Left renal cortex interstitium (tissue), 4 donors: ENCODE measurements around the gene TRIM67. TPM values are rescaled to one million over a fixed set of nuclear protein-coding genes. Genes with fewer than 3 reads are reported as not detected.
A peak's percentile ranks its signal among the peaks of the same experiment; 100 is the strongest.

Experiments
- DNase-seq, 4 donors: peaks; one replicate each; pipeline ENCODE4 v3.0.0-alpha.2; 2013; ENCODE audit warnings: low read depth in 4 of 4, low spot score in 2 of 4, missing footprints in 1 of 4
- polyA plus RNA-seq, 4 donors: library from polyadenylated mRNA; unstranded; fragments of 120-200 nt; gene quantifications; one replicate each; pipeline ENCODE4 v1.2.1, GENCODE V29; 2013; ENCODE audit not compliant: insufficient read length in 4 of 4

Gene TRIM67
- polyA plus RNA-seq, 4 donors = 0.09 to 0.17 (median 0.10) TPM

GRCh38 chr1:231226156-231226555 is 64.3 kb downstream of the TRIM67 start:
- DNase-seq = no peak

- no peak for DNase-seq
Observed at GRCh38 chr1:231231511-231231910, 69.7 kb downstream of the TRIM67 start.

GRCh38 chr1:231232870-231233734 is 71.2 kb downstream of the TRIM67 start:
- DNase-seq = no peak

DNA sequence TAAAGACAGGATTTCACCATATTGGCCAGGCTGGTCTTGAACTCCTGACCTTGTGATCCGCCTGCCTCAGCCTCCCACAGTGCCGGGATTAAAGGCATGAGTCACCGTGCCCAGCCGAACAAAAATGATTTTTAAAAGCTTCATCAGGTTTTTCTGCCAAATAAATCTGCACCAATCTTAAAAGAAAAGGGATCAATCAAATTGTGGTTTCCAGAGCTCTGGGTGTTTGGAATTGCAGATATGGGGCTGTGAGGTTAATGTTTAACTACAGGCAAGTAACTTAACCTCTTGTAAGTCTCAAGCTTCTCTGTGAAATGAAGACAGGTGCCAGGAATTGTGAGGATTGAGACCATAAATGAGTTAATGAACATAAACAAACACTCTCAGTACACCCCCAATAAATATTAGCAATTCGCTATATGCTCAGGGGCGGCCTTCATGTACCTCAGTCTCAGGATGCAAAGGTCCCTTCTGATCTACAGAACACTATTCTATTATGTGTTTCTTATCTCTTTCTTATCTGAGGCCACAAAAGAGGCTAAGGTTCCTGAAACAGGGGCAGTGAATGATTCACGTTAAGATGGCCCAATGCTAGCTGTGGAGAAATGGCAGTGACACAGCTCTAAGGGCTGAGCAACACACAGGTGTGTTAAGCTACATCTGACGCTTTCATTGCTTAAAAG is 72.0 kb downstream of the TRIM67 start:
- DNase-seq = no peak

DNA sequence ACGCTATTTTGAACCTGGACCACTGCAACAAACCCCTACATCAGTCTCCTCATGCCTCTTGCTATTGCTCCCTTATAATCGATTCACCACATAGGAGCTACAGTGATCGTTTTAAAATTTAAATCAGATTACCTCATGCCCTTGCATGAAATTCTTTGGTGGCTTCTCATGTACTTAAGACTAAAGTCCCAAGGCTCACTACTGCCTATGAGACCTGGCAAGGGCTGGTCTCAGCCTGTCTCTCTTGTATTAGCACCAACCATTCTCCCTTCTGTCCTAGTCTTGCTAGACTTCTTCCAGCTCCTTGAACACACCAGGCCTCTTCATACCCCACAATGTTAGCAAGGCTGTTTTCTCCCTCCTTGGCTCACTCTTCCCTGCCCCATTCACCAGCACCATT is 72.6 kb downstream of the TRIM67 start:
- DNase-seq = no peak

GRCh38 chr1:231235526-231236207 is 73.8 kb downstream of the TRIM67 start:
- DNase-seq = no peak

DNA sequence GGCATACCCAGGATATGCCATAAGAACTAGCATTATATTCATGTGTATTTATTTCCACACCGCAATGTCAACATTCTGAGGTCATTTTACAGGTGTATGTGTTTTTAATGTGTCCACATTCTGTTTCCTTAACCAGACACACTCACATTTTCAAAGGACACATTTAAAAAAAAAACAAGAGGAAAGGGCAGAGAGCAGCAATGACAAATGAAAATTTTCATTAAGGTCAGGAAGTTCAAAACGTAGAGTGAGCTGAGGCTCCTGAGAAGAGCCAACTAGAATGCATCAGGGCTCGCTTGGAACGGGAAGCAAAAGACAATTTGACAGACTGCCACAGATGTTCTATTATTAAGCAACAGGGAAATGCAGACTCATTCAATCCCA is 74.3 kb downstream of the TRIM67 start:
- no peak for DNase-seq

DNA sequence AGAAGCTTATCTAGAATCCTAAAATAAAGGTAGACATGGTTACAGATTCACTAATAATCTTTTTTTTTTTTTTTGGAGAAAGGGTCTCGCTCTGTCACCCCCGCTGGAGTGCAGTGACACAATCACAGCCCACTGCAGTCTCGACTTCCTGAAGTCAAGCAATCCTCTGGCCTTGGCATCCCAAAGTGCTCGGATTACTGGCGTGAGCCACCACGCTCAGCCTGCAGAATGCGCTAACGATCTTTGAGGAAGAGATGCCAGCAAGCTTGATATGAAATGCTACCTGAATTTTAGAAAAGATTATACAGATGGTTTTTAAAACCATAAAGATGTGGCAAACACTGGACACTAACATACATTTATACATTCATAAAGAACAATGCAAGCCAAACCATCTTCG is 75.1 kb downstream of the TRIM67 start:
- DNase-seq = no peak

DNA sequence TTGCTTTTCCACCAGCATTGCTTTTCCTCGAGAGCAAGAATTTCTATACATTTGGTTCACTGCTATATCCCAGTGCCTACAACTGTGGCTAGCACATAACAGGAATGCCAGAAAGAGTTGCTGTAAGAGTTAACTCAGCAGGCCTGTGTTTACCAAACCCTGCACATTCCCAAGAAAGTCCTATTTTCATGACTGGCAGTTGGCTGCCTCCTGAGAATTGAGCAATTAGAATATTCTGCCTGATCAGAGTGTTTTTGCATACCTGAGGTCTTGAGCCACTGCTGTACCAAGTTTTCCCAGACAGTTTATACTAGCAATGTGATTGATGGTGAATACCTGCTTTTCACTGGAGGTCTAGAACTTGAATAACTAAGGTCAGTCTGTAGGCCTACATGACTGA is 76.4 kb downstream of the TRIM67 start:
- DNase-seq = no peak

- DNase-seq = no peak
Observed at GRCh38 chr1:231240531-231240882, 78.6 kb downstream of the TRIM67 start.

- peak; percentile 68 to 83 (median 73) for DNase-seq
Observed at GRCh38 chr1:231240883-231241735, 79.3 kb downstream of the TRIM67 start, which contains the start of gene GNPAT. Gene GNPAT (plus strand): TSS chr1:231241212. CDS start chr1:231241379, 167 bp downstream.

DNA sequence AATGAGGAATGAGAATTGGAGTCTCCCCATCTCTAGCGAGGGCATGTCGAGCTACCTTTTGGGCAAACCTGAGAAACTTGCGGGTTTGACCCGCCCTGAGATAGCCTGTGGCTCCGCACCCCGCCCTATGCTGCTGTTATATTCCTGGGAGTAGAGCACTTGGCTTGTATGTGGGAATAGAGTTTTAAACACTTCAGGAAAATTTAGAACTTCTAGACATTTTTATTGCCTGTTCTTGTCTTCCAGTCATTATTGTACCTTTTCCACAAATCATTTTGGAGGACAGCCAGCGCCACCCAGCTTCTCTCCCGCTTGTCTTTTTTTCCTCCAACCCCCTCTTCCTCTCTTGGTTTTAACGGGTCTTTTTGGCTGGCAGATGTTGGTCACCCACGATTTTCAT is 79.9 kb downstream of the TRIM67 start:
- DNase-seq = peak in 1 of 4 donors; percentile 27

GRCh38 chr1:231242516-231243198 is 80.8 kb downstream of the TRIM67 start:
- no peak for DNase-seq

GRCh38 chr1:231248778-231249177 is 86.9 kb downstream of the TRIM67 start:
- no peak for DNase-seq

DNA sequence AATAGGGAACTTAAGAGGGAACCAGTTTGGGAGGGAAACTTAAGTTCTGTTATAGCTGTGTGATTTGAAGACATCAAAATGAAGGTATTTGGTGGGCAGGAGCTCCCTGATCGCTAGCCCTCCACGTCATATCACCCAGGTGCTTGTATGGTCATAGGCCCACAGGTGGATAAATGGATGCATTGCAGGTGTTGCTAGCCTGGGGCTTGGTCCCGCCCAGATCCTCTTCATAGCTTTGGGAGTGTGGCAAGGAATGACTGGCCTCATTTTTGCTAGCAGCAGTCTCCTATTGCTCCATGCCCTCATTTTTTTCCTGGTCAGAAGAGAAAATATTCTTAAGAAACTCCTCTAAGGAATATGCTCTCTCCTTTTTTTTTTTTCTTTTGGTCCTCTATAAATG is 90.5 kb downstream of the TRIM67 start:
- no peak for DNase-seq

DNA sequence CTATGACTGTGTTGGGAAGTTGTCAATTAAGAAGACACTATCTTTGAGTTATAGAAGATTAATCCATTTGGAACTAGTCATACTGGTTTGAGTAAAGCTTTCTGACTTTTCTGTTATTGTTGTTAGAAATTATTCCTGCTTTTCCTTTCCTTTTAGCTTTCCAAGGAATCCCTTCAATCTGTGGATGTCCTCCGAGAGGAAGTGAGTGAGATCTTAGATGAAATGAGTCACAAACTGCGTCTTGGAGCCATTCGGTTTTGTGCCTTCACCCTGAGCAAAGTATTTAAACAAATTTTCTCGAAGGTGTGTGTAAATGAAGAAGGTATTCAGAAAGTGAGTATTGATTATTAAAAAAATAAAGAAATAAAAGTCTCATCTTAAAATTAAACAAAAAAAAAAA is 98.5 kb downstream of the TRIM67 start:
- DNase-seq = no peak

- no peak for DNase-seq
Observed at GRCh38 chr1:231264642-231265041, 102.8 kb downstream of the TRIM67 start.

DNA sequence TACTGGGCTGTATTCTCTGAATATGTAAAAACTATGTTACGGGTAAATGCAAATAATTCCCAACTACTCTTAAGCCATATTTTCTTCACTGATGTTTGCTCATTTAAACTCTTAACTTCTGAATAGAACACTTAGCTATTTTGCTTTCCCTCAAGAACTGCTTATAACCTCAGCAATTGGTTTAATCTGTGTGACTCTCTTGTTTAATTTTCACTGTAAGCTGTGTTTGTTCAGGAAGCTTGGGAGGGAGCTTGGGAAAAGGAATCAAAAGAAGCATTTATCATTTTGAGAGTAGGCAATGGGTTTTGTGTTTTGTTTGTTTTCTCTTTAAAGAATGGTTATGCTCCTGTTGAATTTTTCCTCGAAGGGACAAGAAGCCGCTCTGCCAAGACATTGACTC is 103.5 kb downstream of the TRIM67 start:
- no peak for DNase-seq

DNA sequence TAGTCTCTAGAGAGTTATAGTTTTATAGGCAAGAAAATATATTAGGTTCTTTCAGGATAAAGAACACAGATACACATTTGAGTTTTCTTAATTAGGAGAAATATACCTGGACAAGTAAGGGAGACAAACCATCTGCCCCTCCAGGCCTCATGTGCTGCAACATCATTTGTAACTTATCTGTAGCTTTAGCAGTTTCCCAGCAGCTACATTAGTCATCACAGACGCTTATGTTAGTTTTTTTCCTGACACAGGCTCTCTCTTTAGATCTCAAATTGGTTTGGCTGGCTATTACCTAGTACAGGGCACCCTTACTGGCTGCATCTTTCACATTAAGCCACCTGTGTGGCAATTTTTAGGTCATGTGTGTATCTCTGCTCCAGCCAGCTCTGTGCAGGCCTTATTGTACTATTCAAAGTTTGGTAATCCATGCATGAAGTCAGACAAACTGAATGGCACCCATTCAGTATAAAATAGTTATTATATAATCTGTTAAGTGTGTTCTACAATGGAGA is 105.0 kb downstream of the TRIM67 start:
- DNase-seq = no peak
